Epidermal melanocyte (primary cell): ENCODE data around the gene CRCP.
A peak's percentile ranks its signal among the peaks of the same experiment; 100 is the strongest.

Experiments
- DNase-seq: peaks from one replicate; pipeline ENCODE4 v3.0.0; 2011; ENCODE audit warnings: low spot score; ENCODE audit not compliant: insufficient read length

The CRCP gene

DNA sequence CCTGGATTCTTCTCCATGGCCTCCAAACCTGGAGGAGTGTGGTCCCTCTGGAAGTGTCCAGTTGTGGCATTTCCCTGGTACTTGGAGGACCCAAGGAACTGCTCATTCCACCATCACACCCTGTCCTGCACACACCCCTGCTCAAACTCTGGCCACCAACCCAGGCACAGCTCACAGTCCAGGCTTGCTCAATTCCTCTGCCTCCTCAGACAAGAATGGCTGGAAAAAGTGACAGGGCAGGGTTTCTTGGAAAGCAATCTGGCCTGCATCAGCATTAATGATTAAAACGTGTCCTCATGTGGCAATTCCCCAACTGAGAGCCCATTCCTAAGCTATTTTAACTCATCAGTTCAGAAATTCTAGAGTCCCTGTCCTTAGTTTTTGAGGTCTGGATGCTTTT, 73.3 kb downstream of the CRCP start:
- peak; percentile 60 for DNase-seq

DNA sequence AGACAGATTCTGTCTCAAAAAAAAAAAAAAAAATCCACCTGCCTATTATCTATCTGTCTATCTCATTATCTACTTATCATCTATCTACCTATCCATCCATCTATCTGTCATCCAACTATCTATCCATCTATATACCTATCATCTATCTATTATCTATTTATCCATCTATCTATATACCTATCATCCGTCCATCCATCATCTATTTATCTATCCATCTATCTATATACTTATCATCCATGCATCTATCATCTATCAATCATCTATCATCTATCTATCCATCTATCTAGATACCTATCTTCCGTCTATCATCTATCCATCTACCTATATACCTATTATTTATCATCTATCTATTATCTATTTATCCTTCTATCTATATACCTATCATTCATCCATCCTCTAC, 74.0 kb downstream of the CRCP start:
- no peak for DNase-seq

DNA sequence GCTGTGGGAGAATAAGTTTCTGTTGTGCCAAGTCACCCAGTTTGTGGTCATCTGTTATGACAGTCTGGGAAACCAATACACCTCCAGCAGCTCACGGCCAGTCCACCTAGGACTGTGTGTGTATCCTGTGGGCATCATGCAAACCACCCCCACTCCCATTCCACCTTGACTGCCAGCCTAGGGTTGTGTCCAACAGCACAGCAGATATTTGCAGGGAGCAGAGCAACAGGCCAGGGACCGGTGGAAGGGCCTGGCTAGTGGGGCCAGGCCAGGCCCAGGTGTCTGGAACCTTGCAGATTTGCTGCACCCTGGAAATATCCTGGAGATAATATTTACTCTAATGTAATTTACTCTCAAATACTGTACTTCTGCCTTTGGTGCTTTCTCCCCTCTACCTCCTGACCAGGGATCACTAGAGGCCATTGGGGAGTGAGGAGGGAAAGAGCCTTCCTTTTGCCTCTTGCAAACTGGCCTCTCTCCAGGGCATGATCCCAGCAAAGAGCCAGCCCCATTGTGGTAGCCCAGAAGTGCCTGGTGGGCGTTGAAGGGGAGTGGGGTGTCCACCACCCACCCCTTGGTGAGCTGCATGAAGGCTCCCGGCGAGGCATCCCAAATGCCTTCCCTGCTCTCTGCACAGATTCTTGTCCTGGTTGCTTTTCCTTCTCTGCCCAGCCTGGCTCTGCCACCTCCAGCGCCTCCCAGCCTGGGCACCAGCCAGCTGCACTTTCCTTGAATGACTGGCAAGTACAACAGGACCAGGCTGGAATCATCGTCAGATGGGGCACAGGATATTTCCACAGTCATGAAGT, 75.3 kb downstream of the CRCP start:
- DNase-seq = no peak

DNA sequence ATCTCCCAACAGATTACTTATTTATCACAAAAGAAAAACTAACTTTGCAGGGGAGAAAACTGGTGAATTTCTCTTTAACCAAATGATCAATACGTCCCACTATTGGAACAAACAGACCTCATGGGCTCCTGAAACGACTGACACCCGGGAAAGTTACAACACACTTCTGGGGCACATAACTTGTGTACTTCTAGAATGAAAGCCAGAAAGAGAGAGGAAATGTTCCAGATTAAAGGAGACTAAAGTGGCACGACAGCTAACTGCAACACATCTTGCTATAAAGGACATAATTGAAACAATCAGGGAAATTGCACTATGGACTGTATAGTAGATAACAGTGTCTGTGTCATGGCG, 75.8 kb downstream of the CRCP start:
- peak; percentile 17 for DNase-seq

DNA sequence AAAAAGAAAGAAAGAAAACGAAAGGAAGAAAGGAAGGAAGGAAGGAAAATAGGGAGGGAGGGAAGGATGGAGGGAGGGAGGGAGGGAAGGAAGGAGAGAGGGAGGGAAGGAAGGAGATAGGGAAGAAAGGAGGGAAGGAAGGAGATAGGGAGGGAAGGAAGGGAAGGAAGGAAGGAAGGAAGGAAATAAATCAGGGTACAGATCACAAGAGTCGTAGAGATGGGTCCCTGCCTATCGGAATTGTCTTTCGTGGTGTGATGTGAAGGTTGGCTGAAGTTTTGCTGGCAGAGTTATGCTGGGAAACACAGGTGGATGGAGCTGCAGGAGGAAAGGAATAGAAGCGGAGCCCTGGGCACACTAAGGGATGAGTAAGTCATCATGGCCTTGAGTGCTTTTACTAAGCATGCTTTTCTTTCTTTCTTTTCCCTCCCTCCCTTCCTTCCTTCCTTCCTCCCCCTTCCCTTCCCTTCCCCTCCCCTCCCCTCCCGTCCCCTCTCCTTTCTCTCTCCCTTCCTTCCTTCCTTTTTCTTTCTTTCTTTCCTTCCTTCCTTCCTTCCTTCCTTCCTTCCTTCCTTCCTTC, 78.6 kb downstream of the CRCP start:
- no peak for DNase-seq

DNA sequence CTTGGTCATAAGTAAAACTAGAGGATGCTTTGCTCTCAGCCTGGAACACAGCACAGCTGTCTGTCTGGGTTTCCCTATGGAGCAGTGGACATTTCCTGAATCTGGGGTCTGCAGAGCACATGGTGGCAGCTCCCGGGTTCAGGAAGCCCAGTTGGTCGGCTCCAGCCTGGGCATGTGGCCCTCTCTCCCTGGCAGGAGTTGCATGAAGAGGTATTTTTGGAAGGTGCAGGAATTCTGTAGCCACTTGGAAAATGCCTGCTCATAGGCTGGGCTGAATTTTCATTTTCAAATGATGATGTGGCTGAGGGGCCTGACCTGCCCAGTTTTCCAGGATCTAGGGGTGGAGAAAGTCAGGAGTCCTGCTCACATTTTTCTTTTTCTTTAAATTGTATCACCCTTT, 83.8 kb downstream of the CRCP start:
- no peak for DNase-seq

DNA sequence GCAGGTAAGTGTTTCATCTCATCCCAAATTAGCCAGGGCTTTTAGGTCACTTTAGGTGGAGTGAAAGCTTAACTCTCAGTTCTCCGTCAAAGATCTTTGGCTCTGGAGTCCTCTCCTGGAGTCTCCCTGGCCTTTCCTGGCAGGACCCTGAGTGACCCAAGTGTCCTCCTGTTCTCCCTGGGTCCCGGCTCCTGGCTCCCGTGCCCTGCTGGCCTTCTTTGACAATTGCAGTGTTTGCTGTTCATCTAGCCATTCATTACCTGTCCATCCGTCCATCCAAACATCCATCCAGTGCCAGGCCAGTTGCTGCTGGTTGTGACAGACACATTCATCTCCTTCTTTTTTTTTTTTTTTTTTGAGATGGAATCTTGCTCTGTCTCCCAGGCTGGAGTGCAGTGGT, 84.3 kb downstream of the CRCP start:
- no peak for DNase-seq

DNA sequence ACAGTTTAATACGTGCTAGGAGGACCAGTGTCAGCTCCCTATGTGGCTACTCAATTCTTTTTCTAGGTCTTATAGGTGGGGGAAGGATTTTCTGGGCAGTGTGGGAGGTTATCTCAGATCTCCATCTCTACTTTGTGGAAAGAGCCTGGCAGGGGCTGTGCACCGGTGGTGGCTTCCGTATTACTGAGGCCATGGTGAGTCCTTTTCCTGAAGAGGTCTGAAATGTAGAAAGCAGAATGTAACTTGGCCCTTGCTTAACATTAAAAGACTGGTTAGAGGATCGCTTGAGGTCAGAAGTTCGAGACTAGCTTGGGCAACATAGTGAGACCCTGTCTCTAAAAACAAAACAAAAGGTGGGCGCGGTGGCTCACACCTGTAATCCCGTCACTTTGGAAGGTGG, 87.8 kb downstream of the CRCP start:
- no peak for DNase-seq
